ENCODE measurements around the gene ZCCHC8.
A peak's percentile ranks its signal among the peaks of the same experiment; 100 is the strongest.

The ZCCHC8 gene

DNA sequence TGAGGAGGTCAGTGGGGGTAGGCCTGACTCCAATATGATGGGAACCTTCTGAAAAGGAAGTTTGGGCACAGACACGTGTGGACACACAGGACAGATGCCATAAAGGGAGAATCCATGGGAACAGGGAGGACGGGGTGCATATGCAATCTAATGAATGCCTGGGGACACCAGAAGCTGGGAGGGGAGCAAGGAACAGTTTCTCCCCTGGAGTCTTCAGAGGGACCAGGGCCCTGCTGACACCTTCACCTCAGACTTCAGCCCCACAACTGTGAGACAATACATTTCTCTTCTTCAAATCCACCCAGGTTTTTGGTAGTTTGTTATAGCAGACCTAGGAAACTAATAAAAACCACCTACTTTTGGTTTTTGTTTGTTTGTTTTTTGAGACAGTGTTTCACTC is 43.1 kb downstream of the ZCCHC8 start:
- Histone ChIP-seq H3K4me1 (ENCODE audit: low read length) (peaks cover 6% of the 10 kb centered on the region), H3K27ac (ENCODE audit: low read length) (no peak overlapping the region), H3K79me2 (ENCODE audit: low read length) (no peaks in the 10 kb centered on the region), H2AFZ (ENCODE audit: low read depth, low read length) (no peak overlapping the region), H3K36me3 (replicated peaks; ENCODE audit: low read depth, low read length) (no peaks in the 10 kb centered on the region), H3K9me3 (ENCODE audit: insufficient read depth, low read length) (no peaks in the 10 kb centered on the region), H4K20me1 (ENCODE audit: insufficient read depth, low read length) (no peaks in the 10 kb centered on the region), H3K4me2 (ENCODE audit: low read length) (no peak overlapping the region), H3K4me3 (ENCODE audit: low read length) (no peak overlapping the region), H3K27me3 (ENCODE audit: low read depth, low read length) (no peaks in the 10 kb centered on the region), H3K9ac (ENCODE audit: low read length) (no peak overlapping the region)
- TF ChIP-seq, protein P1, sequence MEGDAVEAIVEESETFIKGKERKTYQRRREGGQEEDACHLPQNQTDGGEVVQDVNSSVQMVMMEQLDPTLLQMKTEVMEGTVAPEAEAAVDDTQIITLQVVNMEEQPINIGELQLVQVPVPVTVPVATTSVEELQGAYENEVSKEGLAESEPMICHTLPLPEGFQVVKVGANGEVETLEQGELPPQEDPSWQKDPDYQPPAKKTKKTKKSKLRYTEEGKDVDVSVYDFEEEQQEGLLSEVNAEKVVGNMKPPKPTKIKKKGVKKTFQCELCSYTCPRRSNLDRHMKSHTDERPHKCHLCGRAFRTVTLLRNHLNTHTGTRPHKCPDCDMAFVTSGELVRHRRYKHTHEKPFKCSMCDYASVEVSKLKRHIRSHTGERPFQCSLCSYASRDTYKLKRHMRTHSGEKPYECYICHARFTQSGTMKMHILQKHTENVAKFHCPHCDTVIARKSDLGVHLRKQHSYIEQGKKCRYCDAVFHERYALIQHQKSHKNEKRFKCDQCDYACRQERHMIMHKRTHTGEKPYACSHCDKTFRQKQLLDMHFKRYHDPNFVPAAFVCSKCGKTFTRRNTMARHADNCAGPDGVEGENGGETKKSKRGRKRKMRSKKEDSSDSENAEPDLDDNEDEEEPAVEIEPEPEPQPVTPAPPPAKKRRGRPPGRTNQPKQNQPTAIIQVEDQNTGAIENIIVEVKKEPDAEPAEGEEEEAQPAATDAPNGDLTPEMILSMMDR (IDR thresholded peaks at IDR 0.05; ENCODE audit: low read depth, low read length): no peak
- no peak for TF ChIP-seq EZH2phosphoT487 (IDR thresholded peaks at IDR 0.05; ENCODE audit: low read depth)

DNA sequence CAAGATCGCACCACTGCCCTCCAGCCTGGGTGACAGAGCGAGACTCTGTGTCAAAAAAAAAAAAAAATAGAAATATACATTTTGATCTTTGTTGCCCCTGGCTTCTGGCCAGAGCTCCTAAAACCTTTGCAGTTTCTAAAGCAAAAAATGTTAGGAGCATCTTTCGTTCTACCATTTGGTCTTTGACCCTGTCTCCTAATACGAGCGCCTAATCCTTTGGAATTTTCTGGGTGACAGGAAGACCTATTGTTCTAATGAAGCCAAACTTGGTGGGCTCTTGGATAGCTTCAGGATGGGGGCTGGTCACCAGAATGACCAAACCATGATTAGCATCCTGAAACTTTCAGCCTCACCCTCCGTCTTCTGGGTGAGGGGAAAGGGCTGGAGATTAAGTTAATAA is 46.0 kb downstream of the ZCCHC8 start:
- no peak overlapping the region for H3K4me3 ChIP-seq (ENCODE audit: low read length)
- H3K9me3 ChIP-seq (ENCODE audit: insufficient read depth, low read length): no peaks in the 10 kb centered on the region
- no peaks in the 10 kb centered on the region for H3K79me2 ChIP-seq (ENCODE audit: low read length)
- H4K20me1 ChIP-seq (ENCODE audit: insufficient read depth, low read length): no peaks in the 10 kb centered on the region
- peaks cover 6% of the 10 kb centered on the region for H3K4me1 ChIP-seq (ENCODE audit: low read length)
- no peaks in the 10 kb centered on the region for H3K36me3 ChIP-seq (replicated peaks; ENCODE audit: low read depth, low read length)
- H2AFZ ChIP-seq (ENCODE audit: low read depth, low read length): no peak overlapping the region
- H3K9ac ChIP-seq (ENCODE audit: low read length): no peak overlapping the region
- no peaks in the 10 kb centered on the region for H3K27me3 ChIP-seq (ENCODE audit: low read depth, low read length)
- no peak overlapping the region for H3K27ac ChIP-seq (ENCODE audit: low read length)
- TF ChIP-seq, protein P1 (IDR thresholded peaks at IDR 0.05; ENCODE audit: low read depth, low read length): no peak
- TF ChIP-seq EZH2phosphoT487 (IDR thresholded peaks at IDR 0.05; ENCODE audit: low read depth): no peak
- no peak overlapping the region for H3K4me2 ChIP-seq (ENCODE audit: low read length)

DNA sequence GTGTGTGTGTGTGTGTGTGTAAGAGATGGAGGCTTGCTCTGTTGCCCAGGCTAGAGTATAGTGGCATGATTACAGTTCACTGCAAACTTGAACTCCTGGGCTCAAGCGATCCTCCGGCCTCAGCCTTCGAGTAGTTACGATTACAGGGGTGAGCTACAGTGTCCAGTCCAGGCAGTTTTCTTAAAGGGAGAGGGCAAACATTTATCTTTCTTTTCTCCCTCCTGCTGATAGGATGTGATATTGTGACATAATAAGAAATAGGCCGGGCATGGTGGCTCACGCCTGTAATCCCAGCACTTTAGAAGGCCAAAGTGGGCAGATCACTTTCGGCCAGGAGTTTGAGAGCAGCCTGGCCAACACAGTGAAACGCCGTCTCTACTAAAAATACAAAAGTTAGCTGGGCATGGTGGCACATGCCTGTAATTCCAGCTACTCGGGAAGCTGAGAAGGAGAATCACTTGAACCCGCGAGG is 46.4 kb downstream of the ZCCHC8 start:
- Histone ChIP-seq H3K4me3 (ENCODE audit: low read length) (no peak overlapping the region), H3K4me2 (ENCODE audit: low read length) (no peak overlapping the region), H3K9ac (ENCODE audit: low read length) (no peak overlapping the region), H4K20me1 (ENCODE audit: insufficient read depth, low read length) (no peaks in the 10 kb centered on the region), H3K36me3 (replicated peaks; ENCODE audit: low read depth, low read length) (no peaks in the 10 kb centered on the region), H3K27me3 (ENCODE audit: low read depth, low read length) (no peaks in the 10 kb centered on the region), H3K79me2 (ENCODE audit: low read length) (no peaks in the 10 kb centered on the region), H3K4me1 (ENCODE audit: low read length) (peaks cover 6% of the 10 kb centered on the region), H2AFZ (ENCODE audit: low read depth, low read length) (peak overlapping the region; percentile 77; the same call in 1 of the 2 replicates), H3K27ac (ENCODE audit: low read length) (no peak overlapping the region), H3K9me3 (ENCODE audit: insufficient read depth, low read length) (no peaks in the 10 kb centered on the region)
- no peak for TF ChIP-seq EZH2phosphoT487 (IDR thresholded peaks at IDR 0.05; ENCODE audit: low read depth)
- TF ChIP-seq, protein P1 (IDR thresholded peaks at IDR 0.05; ENCODE audit: low read depth, low read length): no peak

DNA sequence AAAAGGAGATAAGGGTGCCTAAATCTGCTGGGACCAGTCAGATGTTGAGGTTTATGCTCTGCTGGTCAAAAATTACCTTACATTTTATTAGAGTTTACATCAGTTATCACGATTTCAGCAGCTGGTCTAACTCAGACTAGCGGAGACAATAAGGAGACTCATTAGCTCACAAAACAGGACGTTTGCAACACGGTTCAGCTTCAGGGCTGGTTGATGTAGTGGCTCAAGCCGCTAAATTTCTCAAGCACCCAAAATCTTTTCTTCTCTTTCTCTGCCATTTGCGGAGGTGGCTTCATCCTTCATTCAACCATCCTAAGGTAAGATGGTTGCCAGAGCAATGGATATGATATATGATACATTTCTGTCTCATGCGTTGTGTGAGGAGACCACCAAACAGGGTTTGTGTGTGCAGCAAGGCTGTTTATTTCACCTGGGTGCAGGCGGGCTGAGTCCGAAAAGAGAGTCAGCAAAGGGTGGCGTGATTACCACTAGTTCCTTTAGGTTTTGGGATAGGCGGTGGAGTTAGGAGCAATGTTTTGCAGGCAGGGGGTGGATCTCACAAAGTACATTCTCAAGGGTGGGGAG is 47.9 kb downstream of the ZCCHC8 start:
- Histone ChIP-seq H3K9ac (ENCODE audit: low read length) (no peak overlapping the region), H2AFZ (ENCODE audit: low read depth, low read length) (peak overlapping the region; percentile 20; the same call in 1 of the 2 replicates)

More for the DNA sequence above, 47.9 kb downstream of the ZCCHC8 start:
- Histone ChIP-seq H3K27ac (ENCODE audit: low read length) (no peak overlapping the region), H3K4me1 (ENCODE audit: low read length) (peaks cover 6% of the 10 kb centered on the region), H3K79me2 (ENCODE audit: low read length) (no peaks in the 10 kb centered on the region), H3K36me3 (replicated peaks; ENCODE audit: low read depth, low read length) (no peaks in the 10 kb centered on the region), H3K4me3 (ENCODE audit: low read length) (no peak overlapping the region), H3K9me3 (ENCODE audit: insufficient read depth, low read length) (no peaks in the 10 kb centered on the region), H3K4me2 (ENCODE audit: low read length) (no peak overlapping the region), H4K20me1 (ENCODE audit: insufficient read depth, low read length) (no peaks in the 10 kb centered on the region), H3K27me3 (ENCODE audit: low read depth, low read length) (no peaks in the 10 kb centered on the region)
- no peak for TF ChIP-seq EZH2phosphoT487 (IDR thresholded peaks at IDR 0.05; ENCODE audit: low read depth)
- TF ChIP-seq, protein P1 (IDR thresholded peaks at IDR 0.05; ENCODE audit: low read depth, low read length): no peak

Data from OCI-LY3 (cell line).